ENCODE results near the gene GALNT2. TPM values are rescaled to one million over a fixed set of nuclear protein-coding genes. Genes with fewer than 3 reads are reported as not detected.

GALNT2 gene
- total and polyA plus RNA-seq, 10 donors = 7.9 to 44.8 (median 36.9) TPM

DNA sequence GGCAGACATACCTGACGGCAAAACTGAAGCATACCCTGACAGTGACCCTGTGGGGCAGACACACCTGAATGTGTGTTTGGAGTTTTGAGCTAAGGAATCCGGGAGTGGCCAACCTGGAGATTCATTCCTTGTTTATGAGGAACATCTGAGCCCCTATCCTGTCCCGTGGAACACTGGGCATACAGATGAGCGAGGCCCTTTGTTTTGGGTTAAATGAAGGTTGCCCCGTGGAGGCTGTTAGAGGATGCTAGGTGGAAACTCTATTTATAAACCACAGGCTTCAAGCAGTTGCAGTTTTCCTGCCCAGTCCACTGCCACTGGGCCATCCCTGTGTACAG lies 18.1 kb downstream of the GALNT2 start:
- 90 to 94% (median 91%) methylated on average over 5 of the region's 5 CpGs for WGBS, 5 donors
- H3K36me3 ChIP-seq = peaks cover 0 to 17% (median 0%) of the 10 kb centered on the region in 6 donors
- intact Hi-C loops (cut with DNase I; ENCODE audit: low total_unique reads) = no loop called here
- no peak for DNase-seq
- peaks cover 0 to 10% (median 3%) of the 10 kb centered on the region in 8 donors for H3K9me3 ChIP-seq
- no peak overlapping the region for H3K4me3 ChIP-seq
- TF ChIP-seq, protein P1, sequence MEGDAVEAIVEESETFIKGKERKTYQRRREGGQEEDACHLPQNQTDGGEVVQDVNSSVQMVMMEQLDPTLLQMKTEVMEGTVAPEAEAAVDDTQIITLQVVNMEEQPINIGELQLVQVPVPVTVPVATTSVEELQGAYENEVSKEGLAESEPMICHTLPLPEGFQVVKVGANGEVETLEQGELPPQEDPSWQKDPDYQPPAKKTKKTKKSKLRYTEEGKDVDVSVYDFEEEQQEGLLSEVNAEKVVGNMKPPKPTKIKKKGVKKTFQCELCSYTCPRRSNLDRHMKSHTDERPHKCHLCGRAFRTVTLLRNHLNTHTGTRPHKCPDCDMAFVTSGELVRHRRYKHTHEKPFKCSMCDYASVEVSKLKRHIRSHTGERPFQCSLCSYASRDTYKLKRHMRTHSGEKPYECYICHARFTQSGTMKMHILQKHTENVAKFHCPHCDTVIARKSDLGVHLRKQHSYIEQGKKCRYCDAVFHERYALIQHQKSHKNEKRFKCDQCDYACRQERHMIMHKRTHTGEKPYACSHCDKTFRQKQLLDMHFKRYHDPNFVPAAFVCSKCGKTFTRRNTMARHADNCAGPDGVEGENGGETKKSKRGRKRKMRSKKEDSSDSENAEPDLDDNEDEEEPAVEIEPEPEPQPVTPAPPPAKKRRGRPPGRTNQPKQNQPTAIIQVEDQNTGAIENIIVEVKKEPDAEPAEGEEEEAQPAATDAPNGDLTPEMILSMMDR (IDR thresholded peaks at IDR 0.05 in 8 of 11, conservative IDR thresholded peaks at IDR 0.05 in 3 of 11) = no peak
- TF ChIP-seq POLR2AphosphoS5 (IDR thresholded peaks at IDR 0.05) (no peak), POLR2A (IDR thresholded peaks at IDR 0.05) (no peak)
- peaks cover 8 to 50% (median 20%) of the 10 kb centered on the region in 6 donors for H3K4me1 ChIP-seq
- H3K27me3 ChIP-seq (replicated peaks in 1 of 7) = no peaks in the 10 kb centered on the region
- no peak overlapping the region for H3K27ac ChIP-seq

DNA sequence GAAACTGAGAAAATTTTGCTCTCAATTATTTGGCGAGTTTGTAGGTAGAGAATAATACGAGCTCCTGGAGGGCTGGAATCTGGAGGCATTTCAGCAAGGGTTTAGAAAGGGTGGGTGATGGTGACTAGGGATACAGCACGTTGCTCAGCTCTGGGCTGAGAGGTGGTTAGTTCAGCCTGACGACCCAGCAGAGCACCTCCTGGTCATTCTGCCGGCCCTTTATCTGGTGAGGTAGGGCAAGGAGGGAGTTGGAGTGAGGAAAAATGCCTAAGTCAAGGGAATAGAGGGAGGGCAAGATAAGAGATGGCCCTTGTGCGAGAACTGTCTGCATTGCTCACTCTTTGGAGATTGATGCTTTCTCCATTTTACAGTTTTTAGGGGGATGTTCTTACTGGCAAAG lies 19.1 kb downstream of the GALNT2 start:
- intact Hi-C loops (cut with DNase I; ENCODE audit: low total_unique reads) = no loop called here
- H3K4me1 ChIP-seq = peaks cover 8 to 52% (median 20%) of the 10 kb centered on the region in 6 donors
- H3K27me3 ChIP-seq (replicated peaks in 1 of 7) = no peaks in the 10 kb centered on the region
- 75 to 91% (median 84%) methylated on average over 6 of the region's 6 CpGs for WGBS, 5 donors
- TF ChIP-seq POLR2AphosphoS5 (IDR thresholded peaks at IDR 0.05) (no peak), POLR2A (IDR thresholded peaks at IDR 0.05) (no peak)
- TF ChIP-seq, protein P1 (IDR thresholded peaks at IDR 0.05 in 8 of 11, conservative IDR thresholded peaks at IDR 0.05 in 3 of 11) = no peak
- peaks cover 0 to 10% (median 3%) of the 10 kb centered on the region in 8 donors for H3K9me3 ChIP-seq
- no peak for DNase-seq
- H3K4me3 ChIP-seq = no peak overlapping the region
- peaks cover 0 to 13% (median 0%) of the 10 kb centered on the region in 6 donors for H3K36me3 ChIP-seq
- no peak overlapping the region for H3K27ac ChIP-seq

DNA sequence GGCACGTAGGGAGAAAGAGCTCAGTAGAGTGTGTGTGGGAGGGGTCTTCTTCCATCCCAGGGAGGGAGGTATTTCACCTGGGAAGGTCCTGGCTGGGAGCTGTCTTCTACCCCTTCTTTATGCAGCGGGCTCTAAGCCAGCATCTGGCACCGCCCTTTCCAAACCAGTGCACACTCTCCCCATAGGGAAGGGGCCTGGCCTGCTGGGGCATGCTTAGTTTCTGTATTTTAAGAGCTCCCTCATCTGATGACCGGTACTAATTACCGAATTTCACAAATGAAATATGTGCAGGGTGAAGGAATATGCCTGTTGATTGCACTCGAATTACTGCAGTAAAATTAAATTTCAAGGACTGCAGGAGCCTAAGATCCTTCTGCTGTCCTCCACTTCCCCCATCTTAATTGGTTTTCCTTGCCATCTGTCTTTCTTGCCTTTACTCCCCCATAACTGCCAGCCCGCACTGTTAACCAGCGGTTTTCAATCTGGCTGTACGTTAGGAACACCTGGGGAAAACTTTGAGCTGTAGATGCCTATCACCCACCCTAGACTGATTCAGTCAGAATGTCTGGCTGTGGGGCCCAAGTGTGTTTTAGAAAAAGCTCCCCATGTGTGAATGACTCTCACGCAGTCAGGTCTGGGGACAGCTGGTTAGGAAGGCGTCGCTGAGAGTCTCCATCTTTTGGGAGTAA lies 20.1 kb downstream of the GALNT2 start:
- Histone ChIP-seq H3K4me3 (no peak overlapping the region), H3K27me3 (replicated peaks in 1 of 7) (no peaks in the 10 kb centered on the region), H3K27ac (no peak overlapping the region), H3K36me3 (peaks cover 0 to 20% (median 5%) of the 10 kb centered on the region in 6 donors), H3K9me3 (peaks cover 0 to 10% (median 3%) of the 10 kb centered on the region in 8 donors), H3K4me1 (peaks cover 8 to 52% (median 20%) of the 10 kb centered on the region in 6 donors)
- no peak for DNase-seq
- TF ChIP-seq POLR2AphosphoS5 (IDR thresholded peaks at IDR 0.05) (no peak), POLR2A (IDR thresholded peaks at IDR 0.05) (no peak)
- TF ChIP-seq, protein P1 (IDR thresholded peaks at IDR 0.05 in 8 of 11, conservative IDR thresholded peaks at IDR 0.05 in 3 of 11) = no peak
- intact Hi-C loops (cut with DNase I; ENCODE audit: low total_unique reads) = no loop called here
- WGBS, 5 donors = 79 to 85% (median 80%) methylated on average over 12 of the region's 12 CpGs

DNA sequence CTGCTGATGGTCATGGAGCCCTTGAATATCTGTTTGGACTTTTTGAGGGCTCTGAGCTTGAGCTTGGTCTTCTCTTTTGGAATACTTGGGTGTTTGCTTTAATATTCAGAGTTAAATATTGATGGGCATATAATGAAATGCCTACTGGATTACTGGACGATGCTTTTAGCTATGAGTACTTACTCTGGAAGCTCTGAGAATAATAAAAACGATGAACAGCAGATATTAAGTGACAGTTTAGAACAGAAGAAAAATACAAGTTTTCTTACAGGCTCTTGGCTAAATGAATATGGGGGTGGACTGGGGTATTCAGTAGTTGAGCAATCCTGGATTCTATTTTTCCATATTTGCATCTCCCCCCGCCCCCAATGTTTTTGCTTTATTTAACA lies 20.7 kb downstream of the GALNT2 start:
- TF ChIP-seq, protein P1 (IDR thresholded peaks at IDR 0.05 in 8 of 11, conservative IDR thresholded peaks at IDR 0.05 in 3 of 11) = no peak
- no peak for TF ChIP-seq POLR2A (IDR thresholded peaks at IDR 0.05)
- TF ChIP-seq POLR2AphosphoS5 (IDR thresholded peaks at IDR 0.05) = no peak
- intact Hi-C loops (cut with DNase I; ENCODE audit: low total_unique reads) = no loop called here
- H3K36me3 ChIP-seq = peaks cover 0 to 20% (median 5%) of the 10 kb centered on the region in 6 donors
- no peak overlapping the region for H3K27ac ChIP-seq
- peaks cover 8 to 52% (median 20%) of the 10 kb centered on the region in 6 donors for H3K4me1 ChIP-seq
- no peak for DNase-seq
- WGBS, 5 donors = 78 to 90% (median 83%) methylated on average over 3 of the region's 3 CpGs
- H3K27me3 ChIP-seq (replicated peaks in 1 of 7) = no peaks in the 10 kb centered on the region
- H3K4me3 ChIP-seq = no peak overlapping the region
- H3K9me3 ChIP-seq = peaks cover 0 to 5% (median 1%) of the 10 kb centered on the region in 8 donors

Measured in spleen (tissue), 11 donors.